Measurements from ENCODE around the gene CHFR. TPM values are rescaled to one million over a fixed set of nuclear protein-coding genes. Genes with fewer than 3 reads are reported as not detected.

Gene CHFR
- total and polyA plus RNA-seq, 2 of the 4 experiments (the other 2 are of a cell fraction): 13.4 to 35.3 TPM

DNA sequence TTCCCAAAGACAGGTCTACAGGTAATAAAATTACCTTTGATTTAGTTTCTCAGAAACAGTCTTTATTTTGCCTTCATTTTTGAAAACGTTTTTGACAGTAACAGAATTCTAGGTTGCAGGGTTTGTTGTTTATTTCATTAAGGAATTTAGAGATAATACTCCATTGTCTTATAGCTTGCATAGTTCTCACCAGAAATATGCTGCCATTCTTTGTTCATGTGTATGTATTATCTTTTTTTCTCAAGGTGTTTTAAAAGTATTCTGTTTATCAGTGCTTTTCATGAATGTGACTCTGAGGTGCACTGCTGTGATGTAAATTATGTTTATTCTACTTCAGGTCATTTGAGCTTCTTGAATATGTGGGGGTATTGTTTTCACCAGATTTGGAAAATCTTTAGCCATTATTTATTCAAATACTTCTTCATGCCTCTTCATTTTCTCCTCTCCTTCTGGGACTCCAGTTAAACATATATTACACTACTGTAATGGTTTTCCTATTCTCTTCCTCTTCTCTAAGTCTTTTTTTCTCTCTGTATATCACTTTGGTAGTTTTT, 36.0 kb upstream of the CHFR start:
- CTCF ChIA-PET: no interaction called here
- Histone ChIP-seq H3K14ac (replicated peaks; ENCODE audit: low read depth, low read length) (no peak overlapping the region), H4K8ac (ENCODE audit: low read depth in 2 of 2, low read length in 2 of 2) (no peak overlapping the region), H2BK15ac (ENCODE audit: low read depth, low read length) (no peak overlapping the region), H3K4ac (ENCODE audit: low read depth, low read length) (no peak overlapping the region), H3K27ac (ENCODE audit: insufficient read depth, low read length) (no peak overlapping the region), H3K27me3 (ENCODE audit: control insufficient read depth, insufficient read depth, low read length) (no peaks in the 10 kb centered on the region), H2BK120ac (ENCODE audit: low read depth, low read length) (no peak overlapping the region), H3K4me3 (ENCODE audit: insufficient read depth, low read depth, low read length) (no peak overlapping the region), H4K5ac (ENCODE audit: low read depth, low read length) (no peak overlapping the region), H3K9me1 (ENCODE audit: insufficient read depth, low read length) (no peaks in the 10 kb centered on the region), H2AFZ (replicated peaks; ENCODE audit: low read length, poor library complexity) (no peak overlapping the region), H2AK5ac (ENCODE audit: low read depth, low read length) (no peak overlapping the region), H3K56ac (ENCODE audit: extremely low read depth, insufficient read depth, low read length) (no peak overlapping the region), H3K4me2 (ENCODE audit: low read depth, low read length) (no peak overlapping the region), H4K91ac (ENCODE audit: insufficient read depth, low read depth, low read length) (no peak overlapping the region), H3K9me3 (ENCODE audit: control insufficient read depth, insufficient read depth, low read length) (peaks cover 81% of the 10 kb centered on the region), H2AK9ac (replicated peaks; ENCODE audit: low read depth, low read length, poor library complexity) (no peak overlapping the region), H3K9ac (ENCODE audit: low read depth, low read length) (no peak overlapping the region), H3K79me1 (ENCODE audit: low read depth in 1 of 2, low read length in 2 of 2) (no peaks in the 10 kb centered on the region), H2BK20ac (ENCODE audit: low read depth, low read length) (no peak overlapping the region), H4K20me1 (ENCODE audit: insufficient read depth, low read length) (no peaks in the 10 kb centered on the region), H3K23ac (ENCODE audit: low read depth, low read length) (no peak overlapping the region), H3K36me3 (ENCODE audit: control insufficient read depth, insufficient read depth, low read length) (peaks cover 12% of the 10 kb centered on the region), H3K18ac (ENCODE audit: low read depth, low read length) (no peak overlapping the region), H2BK5ac (ENCODE audit: low read depth, low read length, poor library complexity, severe bottlenecking) (no peak overlapping the region), H3K4me1 (ENCODE audit: control insufficient read depth, insufficient read depth, low read length) (no peaks in the 10 kb centered on the region)
- ATAC-seq (ENCODE audit: low read depth) (no peak), DNase-seq (no peak)
- dilution Hi-C loops (cut with HindIII; ENCODE audit: low sequenced_read_pairs, unreplicated experiment): no loop called here
- intact Hi-C loops (cut with micrococcal nuclease): no loop called here
- no CpG with 5 or more reads among the region's 1 CpG for WGBS, 2 experiments (ENCODE audit: extremely low coverage in 2 of 2, insufficient read length in 1 of 2)
- in situ Hi-C loops (cut with MboI; ENCODE audit: low sequenced_read_pairs): no loop called here
- BruUV-seq (replicated peaks): no TSS peak
- TF ChIP-seq FOS (IDR thresholded peaks at IDR 0.05; ENCODE audit: low read depth, low read length) (no peak), RCOR1 (IDR thresholded peaks at IDR 0.05; ENCODE audit: insufficient replicate concordance, low read length) (no peak), CEBPB (IDR thresholded peaks at IDR 0.05; ENCODE audit: low read depth, low read length) (no peak), MAFK (IDR thresholded peaks at IDR 0.05; ENCODE audit: low read depth, low read length) (no peak), POLR2A (IDR thresholded peaks at IDR 0.05; ENCODE audit: low read depth, low read length) (no peak), CHD1 (IDR thresholded peaks at IDR 0.05; ENCODE audit: low read depth, low read length) (no peak), NFE2L2 (IDR thresholded peaks at IDR 0.05; ENCODE audit: low read depth, low read length) (no peak), BHLHE40 (IDR thresholded peaks at IDR 0.05; ENCODE audit: low read depth, low read length) (no peak), RFX5 (IDR thresholded peaks at IDR 0.05; ENCODE audit: low read depth, low read length) (no peak), SMC3 (IDR thresholded peaks at IDR 0.05; ENCODE audit: low read depth, low read length) (no peak), MAZ (IDR thresholded peaks at IDR 0.05; ENCODE audit: borderline replicate concordance, low read depth, low read length) (no peak), MXI1 (IDR thresholded peaks at IDR 0.05; ENCODE audit: borderline replicate concordance, low read depth, low read length) (no peak), RAD21 (IDR thresholded peaks at IDR 0.05; ENCODE audit: low read length) (no peak)
- TF ChIP-seq, protein P1, sequence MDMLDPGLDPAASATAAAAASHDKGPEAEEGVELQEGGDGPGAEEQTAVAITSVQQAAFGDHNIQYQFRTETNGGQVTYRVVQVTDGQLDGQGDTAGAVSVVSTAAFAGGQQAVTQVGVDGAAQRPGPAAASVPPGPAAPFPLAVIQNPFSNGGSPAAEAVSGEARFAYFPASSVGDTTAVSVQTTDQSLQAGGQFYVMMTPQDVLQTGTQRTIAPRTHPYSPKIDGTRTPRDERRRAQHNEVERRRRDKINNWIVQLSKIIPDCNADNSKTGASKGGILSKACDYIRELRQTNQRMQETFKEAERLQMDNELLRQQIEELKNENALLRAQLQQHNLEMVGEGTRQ (IDR thresholded peaks at IDR 0.05; ENCODE audit: low read depth, low read length): no peak
- TF ChIP-seq, protein P2, sequence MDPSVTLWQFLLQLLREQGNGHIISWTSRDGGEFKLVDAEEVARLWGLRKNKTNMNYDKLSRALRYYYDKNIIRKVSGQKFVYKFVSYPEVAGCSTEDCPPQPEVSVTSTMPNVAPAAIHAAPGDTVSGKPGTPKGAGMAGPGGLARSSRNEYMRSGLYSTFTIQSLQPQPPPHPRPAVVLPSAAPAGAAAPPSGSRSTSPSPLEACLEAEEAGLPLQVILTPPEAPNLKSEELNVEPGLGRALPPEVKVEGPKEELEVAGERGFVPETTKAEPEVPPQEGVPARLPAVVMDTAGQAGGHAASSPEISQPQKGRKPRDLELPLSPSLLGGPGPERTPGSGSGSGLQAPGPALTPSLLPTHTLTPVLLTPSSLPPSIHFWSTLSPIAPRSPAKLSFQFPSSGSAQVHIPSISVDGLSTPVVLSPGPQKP (IDR thresholded peaks at IDR 0.05; ENCODE audit: borderline replicate concordance, low read depth, low read length): no peak
- TF ChIP-seq, protein P3, sequence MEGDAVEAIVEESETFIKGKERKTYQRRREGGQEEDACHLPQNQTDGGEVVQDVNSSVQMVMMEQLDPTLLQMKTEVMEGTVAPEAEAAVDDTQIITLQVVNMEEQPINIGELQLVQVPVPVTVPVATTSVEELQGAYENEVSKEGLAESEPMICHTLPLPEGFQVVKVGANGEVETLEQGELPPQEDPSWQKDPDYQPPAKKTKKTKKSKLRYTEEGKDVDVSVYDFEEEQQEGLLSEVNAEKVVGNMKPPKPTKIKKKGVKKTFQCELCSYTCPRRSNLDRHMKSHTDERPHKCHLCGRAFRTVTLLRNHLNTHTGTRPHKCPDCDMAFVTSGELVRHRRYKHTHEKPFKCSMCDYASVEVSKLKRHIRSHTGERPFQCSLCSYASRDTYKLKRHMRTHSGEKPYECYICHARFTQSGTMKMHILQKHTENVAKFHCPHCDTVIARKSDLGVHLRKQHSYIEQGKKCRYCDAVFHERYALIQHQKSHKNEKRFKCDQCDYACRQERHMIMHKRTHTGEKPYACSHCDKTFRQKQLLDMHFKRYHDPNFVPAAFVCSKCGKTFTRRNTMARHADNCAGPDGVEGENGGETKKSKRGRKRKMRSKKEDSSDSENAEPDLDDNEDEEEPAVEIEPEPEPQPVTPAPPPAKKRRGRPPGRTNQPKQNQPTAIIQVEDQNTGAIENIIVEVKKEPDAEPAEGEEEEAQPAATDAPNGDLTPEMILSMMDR (conservative IDR thresholded peaks at IDR 0.05; ENCODE audit: low read depth, low read length): no peak
- POLR2A ChIA-PET (ENCODE audit: unreplicated experiment): no interaction called here
